Upper lobe of left lung (tissue), 6 donors: ENCODE measurements around the gene GRIK5. TPM values are rescaled to one million over a fixed set of nuclear protein-coding genes. Genes with fewer than 3 reads are reported as not detected.
A peak's percentile ranks its signal among the peaks of the same experiment; 100 is the strongest.

ENCODE experiments used
- ATAC-seq, 2 donors: fragments of 200-7000 bp; cut with Tn5 transposase; one replicate each; pipeline ENCODE4 v1.9.1; 2022; ENCODE audit warnings: mild to moderate bottlenecking in 2 of 2, moderate library complexity in 2 of 2; ENCODE audit not compliant: low FRiP score in 2 of 2
- DNase-seq, 2 donors: peaks; one replicate each; pipeline ENCODE4 v3.0.0-alpha.2; 2019 to 2020
- H3K27ac ChIP-seq, 4 donors: fragments of 200-600 bp; sonication (generic); one replicate each; pipeline ENCODE4 v1.5.1; 2016 to 2019
- H3K27me3 ChIP-seq, 4 donors: fragments of 200-600 bp; sonication (generic); one replicate each; pipeline ENCODE4 v1.5.1; 2017 to 2019
- H3K36me3 ChIP-seq, 4 donors: fragments of 200-600 bp; sonication (generic); one replicate each; pipeline ENCODE4 v1.5.1; 2016 to 2019
- H3K4me1 ChIP-seq, 4 donors: fragments of 200-600 bp; sonication (generic); one replicate each; pipeline ENCODE4 v1.5.1; 2018 to 2019
- H3K4me3 ChIP-seq, 4 donors: fragments of 200-600 bp; sonication (generic); one replicate each; pipeline ENCODE4 v1.5.1; 2017 to 2019; ENCODE audit warnings: mild to moderate bottlenecking in 2 of 4, moderate library complexity in 1 of 4
- H3K9me3 ChIP-seq, 4 donors: fragments of 200-600 bp; sonication (generic); one replicate each; pipeline ENCODE4 v1.5.1; 2018 to 2019
- CTCF ChIP-seq, 6 experiments: fragments of 450-650 bp in 4 of 6; fragments of 200-600 bp in 2 of 6; sonication (generic) in 2 of 6; IDR thresholded peaks; one replicate each; pipeline ENCODE4 v1.5.1; 2016 to 2019; ENCODE audit warnings: antibody characterized with exemption in 6 of 6
- EP300 ChIP-seq, 4 donors: sonication (generic); formaldehyde crosslinking; IDR thresholded peaks; one replicate each; pipeline ENCODE4 v1.5.1; 2017; ENCODE audit warnings: antibody characterized with exemption in 4 of 4, control low read depth in 2 of 4
- POLR2A ChIP-seq, 4 donors: fragments of 450-650 bp; IDR thresholded peaks; one replicate each; pipeline ENCODE4 v1.5.1; 2016 to 2017; ENCODE audit warnings: antibody characterized with exemption in 4 of 4, mild to moderate bottlenecking in 2 of 4
- POLR2AphosphoS5 ChIP-seq, 2 donors: sonication (generic); formaldehyde crosslinking; IDR thresholded peaks; one replicate each; pipeline ENCODE4 v1.5.1; 2017; ENCODE audit warnings: antibody characterized with exemption in 2 of 2
- WGBS, 2 donors: methylation state at CpG; one replicate each; pipeline ENCODE4 v1.1.5; 2017 to 2018; 5-methylcytosine and 5-hydroxymethylcytosine counted together
- total RNA-seq, 6 donors: library from RNA; depleted of rRNA in 4 of 6; stranded (reverse); fragments of >200 nt in 4 of 6; gene quantifications; one replicate each; pipeline versions ENCODE4 v1.1.0 to v1.2.1, GENCODE V29; 2016 to 2021
- donor health status: DM: no; HTN: no; CAD: no; lungs with moderate emphysema.
- donor health status: DM: no; HTN: yes; CAD: no; lungs with severe emphysema.

GRIK5 gene
- total RNA-seq, 6 donors from 2014 or later = 0.15 to 2.7 (median 0.54) TPM; not detected in 1

- WGBS, 2 donors = 79 to 87% methylated on average over 12 to 17 of the region's 17 CpGs
- no peaks in the 10 kb centered on the region for H3K9me3 ChIP-seq
- no peaks in the 10 kb centered on the region for H3K4me1 ChIP-seq
- ATAC-seq = peak in 1 of 2 donors; percentile 21
- DNase-seq = peak in 1 of 2 donors; percentile 61
- H3K27ac ChIP-seq = no peak overlapping the region
- no peak overlapping the region for H3K4me3 ChIP-seq
- no peaks in the 10 kb centered on the region for H3K27me3 ChIP-seq
- TF ChIP-seq POLR2A (IDR thresholded peaks at IDR 0.05) (no peak), CTCF (IDR thresholded peaks at IDR 0.05) (no peak), POLR2AphosphoS5 (IDR thresholded peaks at IDR 0.05) (no peak), EP300 (IDR thresholded peaks at IDR 0.05) (no peak)
- H3K36me3 ChIP-seq = no peaks in the 10 kb centered on the region
These were observed 91.5 kb downstream of the GRIK5 start for GRCh38 chr19:41978470-41978869.

- ATAC-seq (no peak), DNase-seq (peak in 1 of 2 donors; percentile 79)
- Histone ChIP-seq H3K27me3 (no peaks in the 10 kb centered on the region), H3K27ac (no peak overlapping the region), H3K4me1 (no peaks in the 10 kb centered on the region), H3K4me3 (no peak overlapping the region), H3K36me3 (no peaks in the 10 kb centered on the region), H3K9me3 (no peaks in the 10 kb centered on the region)
- TF ChIP-seq POLR2A (IDR thresholded peaks at IDR 0.05) = no peak
- TF ChIP-seq POLR2AphosphoS5 (IDR thresholded peaks at IDR 0.05) = no peak
- no peak for TF ChIP-seq CTCF (IDR thresholded peaks at IDR 0.05)
- TF ChIP-seq EP300 (IDR thresholded peaks at IDR 0.05) = no peak
- 72 to 85% methylated on average over 5 to 16 of the region's 22 CpGs for WGBS, 2 donors
These were observed 92.1 kb downstream of the GRIK5 start for GRCh38 chr19:41977916-41978315.

GRCh38 chr19:41974652-41975051 lies 95.4 kb downstream of the GRIK5 start:
- no peaks in the 10 kb centered on the region for H3K4me1 ChIP-seq
- H3K9me3 ChIP-seq = no peaks in the 10 kb centered on the region
- TF ChIP-seq CTCF (IDR thresholded peaks at IDR 0.05) (no peak), POLR2AphosphoS5 (IDR thresholded peaks at IDR 0.05) (no peak), POLR2A (IDR thresholded peaks at IDR 0.05) (no peak), EP300 (IDR thresholded peaks at IDR 0.05) (no peak)
- no peak overlapping the region for H3K4me3 ChIP-seq
- DNase-seq = no peak
- H3K36me3 ChIP-seq = no peaks in the 10 kb centered on the region
- H3K27ac ChIP-seq = no peak overlapping the region
- ATAC-seq = no peak
- H3K27me3 ChIP-seq = no peaks in the 10 kb centered on the region
- WGBS, 2 donors = 69 to 87% methylated on average over 7 to 8 of the region's 8 CpGs

GRCh38 chr19:41971363-41971762 lies 98.6 kb downstream of the GRIK5 start:
- TF ChIP-seq POLR2AphosphoS5 (IDR thresholded peaks at IDR 0.05) (no peak), EP300 (IDR thresholded peaks at IDR 0.05) (no peak), POLR2A (IDR thresholded peaks at IDR 0.05) (no peak), CTCF (IDR thresholded peaks at IDR 0.05) (no peak)
- H3K9me3 ChIP-seq = no peaks in the 10 kb centered on the region
- no peak for ATAC-seq
- H3K36me3 ChIP-seq = no peaks in the 10 kb centered on the region
- DNase-seq = no peak
- no peak overlapping the region for H3K4me3 ChIP-seq
- H3K27ac ChIP-seq = no peak overlapping the region
- H3K4me1 ChIP-seq = no peaks in the 10 kb centered on the region
- WGBS, 2 donors = 88 to 91% methylated on average over 10 to 11 of the region's 11 CpGs
- H3K27me3 ChIP-seq = no peaks in the 10 kb centered on the region

GRCh38 chr19:41969772-41970458 lies 100.1 kb downstream of the GRIK5 start:
- H3K4me1 ChIP-seq = no peaks in the 10 kb centered on the region
- H3K36me3 ChIP-seq = no peaks in the 10 kb centered on the region
- ATAC-seq (no peak), DNase-seq (no peak)
- no peaks in the 10 kb centered on the region for H3K9me3 ChIP-seq
- 90 to 93% methylated on average over 15 to 17 of the region's 19 CpGs for WGBS, 2 donors
- H3K27me3 ChIP-seq = no peaks in the 10 kb centered on the region
- H3K27ac ChIP-seq = no peak overlapping the region
- no peak for TF ChIP-seq CTCF (IDR thresholded peaks at IDR 0.05)
- TF ChIP-seq POLR2A (IDR thresholded peaks at IDR 0.05) = no peak
- no peak for TF ChIP-seq POLR2AphosphoS5 (IDR thresholded peaks at IDR 0.05)
- TF ChIP-seq EP300 (IDR thresholded peaks at IDR 0.05) = no peak
- H3K4me3 ChIP-seq = no peak overlapping the region
